HG03097 (cell line): ENCODE results near the gene EFEMP1.

Experiments
- ATAC-seq: cut with Tn5 transposase; IDR thresholded peaks from one replicate; pipeline ENCODE4 v1.9.1; 2021; ENCODE audit not compliant: unreplicated experiment, low FRiP score

The EFEMP1 gene

GRCh38 chr2:55901322-55901721 is 22.3 kb downstream of the EFEMP1 start:
- no peak for ATAC-seq

GRCh38 chr2:55899881-55900280 is 23.7 kb downstream of the EFEMP1 start:
- ATAC-seq = no peak

GRCh38 chr2:55898386-55899040 is 25.1 kb downstream of the EFEMP1 start:
- no peak for ATAC-seq

GRCh38 chr2:55896633-55897032 is 26.9 kb downstream of the EFEMP1 start:
- no peak for ATAC-seq

DNA sequence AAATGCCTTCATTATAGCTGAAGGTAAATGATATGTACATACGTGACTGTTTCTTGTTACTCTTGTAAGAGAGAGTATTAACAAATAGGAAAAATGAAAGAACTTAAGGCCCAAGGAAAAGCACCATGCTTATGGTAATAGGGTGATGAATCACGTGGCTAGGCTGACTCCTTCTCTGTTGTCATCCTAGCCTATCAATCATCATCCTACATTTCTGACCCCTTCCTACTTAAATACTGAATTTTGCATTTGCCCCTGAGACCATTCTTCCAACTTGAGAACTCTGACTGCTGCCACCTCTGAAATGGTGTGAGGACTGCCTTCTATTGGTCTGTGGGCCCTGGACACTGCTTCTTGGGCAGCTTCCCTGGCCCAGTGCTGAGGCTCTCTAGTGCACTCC is 28.9 kb downstream of the EFEMP1 start:
- no peak for ATAC-seq

- ATAC-seq = no peak
These were observed 31.9 kb downstream of the EFEMP1 start for GRCh38 chr2:55891671-55892094.

DNA sequence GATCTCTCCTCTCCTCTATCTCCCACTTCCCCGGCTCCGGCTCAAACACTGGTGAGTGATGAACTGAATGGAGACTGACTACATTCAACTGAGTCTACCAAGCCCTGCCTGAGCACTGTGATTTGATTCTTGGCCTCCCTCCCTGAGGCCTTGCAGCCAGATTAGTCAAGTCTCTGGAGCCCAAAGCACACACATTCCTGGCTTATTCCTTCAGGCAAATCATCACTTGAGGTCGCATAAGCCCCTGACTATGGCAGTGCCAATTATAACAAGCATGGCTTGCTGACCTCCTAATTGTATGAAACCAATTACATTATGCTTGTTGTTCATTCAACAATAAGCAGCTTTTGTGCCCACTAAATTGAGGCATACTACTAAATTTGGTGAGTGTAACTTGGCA is 34.6 kb downstream of the EFEMP1 start:
- ATAC-seq = no peak

DNA sequence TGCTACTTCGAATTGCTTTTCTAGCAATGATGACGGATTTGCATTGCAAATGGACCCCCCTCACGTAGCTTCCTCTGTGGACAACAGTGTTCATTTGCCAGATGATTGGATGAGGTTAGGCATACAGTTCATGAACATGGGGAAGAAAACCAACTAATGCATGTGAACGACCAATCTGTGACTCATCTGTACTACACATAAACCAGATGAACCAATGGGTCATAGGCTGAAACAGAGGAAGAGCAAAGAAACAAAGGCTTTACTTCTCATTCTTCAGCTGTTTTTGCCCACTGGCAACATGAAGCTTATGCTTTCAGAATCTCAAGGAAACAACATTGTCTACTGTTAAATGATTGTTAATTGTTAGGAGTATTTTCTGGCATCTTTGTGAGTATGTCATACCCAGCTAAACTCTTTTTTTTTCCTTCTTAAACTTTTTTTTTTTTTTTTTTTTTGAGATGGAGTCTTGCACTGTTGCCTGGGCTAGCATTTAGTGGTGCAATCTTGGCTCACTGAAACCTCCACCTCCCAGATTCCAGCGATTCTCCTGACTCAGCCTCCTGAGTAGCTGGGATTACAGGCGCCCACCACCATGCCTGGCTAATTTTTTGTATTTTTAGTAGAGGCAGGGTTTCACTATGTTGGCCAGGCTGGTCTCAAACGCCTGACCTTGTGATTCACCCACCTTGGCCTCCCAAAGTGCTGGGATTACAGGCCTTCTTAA is 35.5 kb downstream of the EFEMP1 start:
- ATAC-seq = no peak

GRCh38 chr2:55887351-55887750 is 36.2 kb downstream of the EFEMP1 start:
- ATAC-seq = no peak

- ATAC-seq = no peak
These were observed 37.7 kb downstream of the EFEMP1 start for GRCh38 chr2:55885944-55886281.

- no peak for ATAC-seq
These were observed 38.2 kb downstream of the EFEMP1 start for GRCh38 chr2:55885127-55885943.

GRCh38 chr2:55883829-55884228 is 39.8 kb downstream of the EFEMP1 start:
- ATAC-seq = no peak

- ATAC-seq = no peak
These were observed 40.2 kb downstream of the EFEMP1 start for GRCh38 chr2:55883357-55883756.

GRCh38 chr2:55882954-55883353 is 40.6 kb downstream of the EFEMP1 start:
- no peak for ATAC-seq

DNA sequence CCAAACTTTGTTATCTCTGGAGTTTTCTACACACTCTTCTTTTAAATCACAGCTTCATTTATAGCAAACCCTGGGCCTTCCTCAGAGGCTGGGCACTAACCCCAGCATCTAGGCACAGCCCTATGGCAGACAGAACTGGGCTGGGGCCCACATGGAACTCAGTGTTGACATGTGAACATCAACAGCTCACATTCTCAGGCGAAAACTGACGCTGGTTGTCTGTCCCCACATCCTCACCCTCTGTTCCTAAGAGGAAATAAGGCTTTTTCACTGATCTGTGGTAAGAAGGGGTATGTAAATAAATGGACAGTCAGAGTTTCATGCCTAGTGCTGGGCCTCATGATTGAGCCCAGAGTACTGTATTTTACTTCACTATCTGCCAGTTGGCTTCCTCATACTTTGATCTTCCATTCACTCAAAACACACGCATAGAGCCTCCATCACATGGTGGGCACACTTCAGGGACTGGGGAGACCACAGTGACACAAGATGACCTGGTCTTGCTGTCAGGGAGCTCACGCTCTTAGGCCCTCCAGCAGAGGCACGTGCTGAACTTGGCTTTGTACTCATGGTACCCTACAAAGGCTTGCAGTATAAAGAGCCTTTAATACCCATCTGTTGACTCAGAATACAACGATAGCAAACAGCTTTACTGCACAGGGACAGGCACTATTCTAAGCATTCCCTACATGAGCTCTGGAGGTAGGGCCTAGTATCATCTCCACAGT is 43.0 kb downstream of the EFEMP1 start:
- no peak for ATAC-seq

- ATAC-seq = no peak
These were observed 43.6 kb downstream of the EFEMP1 start for GRCh38 chr2:55879976-55880375.

DNA sequence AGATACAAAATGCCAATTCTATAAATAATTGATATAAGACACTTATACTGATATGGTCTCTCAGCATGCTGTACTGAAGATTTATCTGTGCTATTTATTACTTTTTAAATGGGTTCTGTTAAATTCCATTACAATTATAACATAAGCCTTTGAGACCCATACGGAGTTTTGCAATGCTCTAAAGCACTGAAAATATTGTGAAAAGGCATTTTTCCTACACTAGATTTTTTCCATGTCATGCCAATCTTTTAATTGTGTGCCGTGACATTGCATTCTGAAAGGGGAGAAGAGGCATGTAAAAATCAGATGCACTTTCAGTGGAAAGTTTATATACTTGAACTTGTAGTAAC is 46.5 kb downstream of the EFEMP1 start:
- no peak for ATAC-seq

- no peak for ATAC-seq
These were observed 47.0 kb downstream of the EFEMP1 start for GRCh38 chr2:55876429-55877086.

DNA sequence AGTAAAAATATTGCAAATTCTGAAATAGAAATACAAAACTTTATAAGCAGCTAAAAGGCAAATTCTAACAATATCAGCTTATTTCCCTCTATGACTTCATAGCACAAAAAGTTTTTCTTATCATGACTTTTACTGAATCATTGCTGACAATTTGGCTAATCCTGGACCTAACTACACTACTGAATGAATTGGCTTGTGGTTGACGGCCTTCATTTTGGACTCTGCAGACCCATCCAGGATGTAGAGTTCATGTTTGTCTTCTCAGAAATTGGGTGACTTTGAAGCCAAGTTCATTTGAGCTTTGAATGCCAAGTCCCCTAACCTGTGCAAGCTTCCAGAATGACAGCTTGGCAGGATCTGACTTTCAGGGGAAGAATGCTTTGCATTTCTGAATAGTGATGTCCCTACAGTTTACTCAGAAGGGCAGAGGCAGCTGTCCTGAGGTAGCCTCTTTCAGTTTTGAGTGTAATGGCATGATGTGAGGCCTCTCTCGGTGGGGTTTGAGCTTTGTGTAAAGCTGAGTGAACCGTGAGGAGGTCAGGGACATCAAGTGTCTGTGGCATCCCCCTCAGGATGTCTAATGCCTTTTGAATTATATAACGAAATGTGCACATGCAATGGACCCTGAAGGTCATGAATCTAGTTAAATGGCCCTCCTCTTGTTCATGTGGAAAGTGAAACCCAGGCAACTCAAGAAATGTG is 48.0 kb downstream of the EFEMP1 start:
- ATAC-seq = no peak

DNA sequence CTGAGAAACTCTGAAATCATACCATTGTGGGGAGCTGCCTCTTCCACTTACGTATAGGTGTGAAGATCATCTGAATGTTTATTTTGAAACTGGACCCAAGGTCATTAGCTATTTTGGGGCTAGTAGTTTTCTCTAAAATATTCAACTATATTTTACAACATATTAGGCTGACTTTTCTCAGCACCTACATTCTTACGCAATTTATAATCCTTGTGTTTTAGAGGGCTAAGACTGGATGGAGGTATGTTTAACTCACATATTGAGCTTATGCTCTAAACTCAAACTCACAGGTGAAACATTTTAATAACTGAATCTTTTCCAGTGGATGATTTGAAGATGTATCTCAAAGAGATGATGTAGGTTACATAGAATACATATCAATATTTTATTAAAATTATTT is 49.2 kb downstream of the EFEMP1 start:
- no peak for ATAC-seq
